ENCODE data around the gene LELP1. TPM values are rescaled to one million over a fixed set of nuclear protein-coding genes. Genes with fewer than 3 reads are reported as not detected.

LELP1 gene
- total RNA-seq, 1 donor from 2014 or later: not detected

DNA sequence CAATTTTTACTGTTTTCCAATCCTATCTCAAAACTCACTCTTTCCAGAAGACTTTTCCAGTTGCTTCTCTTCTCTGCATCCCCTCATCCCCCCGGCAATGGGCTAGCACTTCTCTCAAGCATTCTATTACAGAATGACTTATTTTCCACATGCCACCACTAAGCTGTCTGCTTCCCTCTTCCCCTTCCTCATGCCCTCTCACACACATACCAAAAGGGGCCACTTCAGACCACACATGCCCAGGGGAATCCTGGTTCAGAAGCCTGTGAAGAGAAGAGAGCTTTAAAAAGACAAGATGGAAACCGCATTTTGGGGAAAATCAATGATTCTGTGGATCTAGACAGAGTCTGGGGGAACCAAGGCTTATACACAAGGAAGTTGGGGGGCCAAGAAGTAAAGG, 47.9 kb downstream of the LELP1 start:
- H3K27ac Mint-ChIP-seq (ENCODE audit: unreplicated experiment): no peak overlapping the region
- no peaks in the 10 kb centered on the region for H3K36me3 Mint-ChIP-seq (ENCODE audit: unreplicated experiment)
- TF ChIP-seq, protein P1, sequence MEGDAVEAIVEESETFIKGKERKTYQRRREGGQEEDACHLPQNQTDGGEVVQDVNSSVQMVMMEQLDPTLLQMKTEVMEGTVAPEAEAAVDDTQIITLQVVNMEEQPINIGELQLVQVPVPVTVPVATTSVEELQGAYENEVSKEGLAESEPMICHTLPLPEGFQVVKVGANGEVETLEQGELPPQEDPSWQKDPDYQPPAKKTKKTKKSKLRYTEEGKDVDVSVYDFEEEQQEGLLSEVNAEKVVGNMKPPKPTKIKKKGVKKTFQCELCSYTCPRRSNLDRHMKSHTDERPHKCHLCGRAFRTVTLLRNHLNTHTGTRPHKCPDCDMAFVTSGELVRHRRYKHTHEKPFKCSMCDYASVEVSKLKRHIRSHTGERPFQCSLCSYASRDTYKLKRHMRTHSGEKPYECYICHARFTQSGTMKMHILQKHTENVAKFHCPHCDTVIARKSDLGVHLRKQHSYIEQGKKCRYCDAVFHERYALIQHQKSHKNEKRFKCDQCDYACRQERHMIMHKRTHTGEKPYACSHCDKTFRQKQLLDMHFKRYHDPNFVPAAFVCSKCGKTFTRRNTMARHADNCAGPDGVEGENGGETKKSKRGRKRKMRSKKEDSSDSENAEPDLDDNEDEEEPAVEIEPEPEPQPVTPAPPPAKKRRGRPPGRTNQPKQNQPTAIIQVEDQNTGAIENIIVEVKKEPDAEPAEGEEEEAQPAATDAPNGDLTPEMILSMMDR (IDR thresholded peaks at IDR 0.05): no peak
- H3K4me3 Mint-ChIP-seq (ENCODE audit: unreplicated experiment): no peak overlapping the region
- H3K4me1 Mint-ChIP-seq (ENCODE audit: unreplicated experiment): no peaks in the 10 kb centered on the region
- H3K27me3 Mint-ChIP-seq (ENCODE audit: unreplicated experiment): peaks cover 4% of the 10 kb centered on the region
- DNase-seq (ENCODE audit: extremely low spot score, unreplicated experiment): no peak
- H3K9me3 Mint-ChIP-seq (ENCODE audit: unreplicated experiment): no peaks in the 10 kb centered on the region

- Mint-ChIP-seq H3K4me1 (ENCODE audit: unreplicated experiment) (no peaks in the 10 kb centered on the region), H3K36me3 (ENCODE audit: unreplicated experiment) (no peaks in the 10 kb centered on the region), H3K27me3 (ENCODE audit: unreplicated experiment) (peaks cover 4% of the 10 kb centered on the region), H3K9me3 (ENCODE audit: unreplicated experiment) (no peaks in the 10 kb centered on the region), H3K4me3 (ENCODE audit: unreplicated experiment) (no peak overlapping the region), H3K27ac (ENCODE audit: unreplicated experiment) (no peak overlapping the region)
- TF ChIP-seq, protein P1 (IDR thresholded peaks at IDR 0.05): no peak
- no peak for DNase-seq (ENCODE audit: extremely low spot score, unreplicated experiment)
Measured at GRCh38 chr1:153251562-153251961, 48.3 kb downstream of the LELP1 start.

- H3K4me3 Mint-ChIP-seq (ENCODE audit: unreplicated experiment): no peak overlapping the region
- no peaks in the 10 kb centered on the region for H3K36me3 Mint-ChIP-seq (ENCODE audit: unreplicated experiment)
- no peaks in the 10 kb centered on the region for H3K9me3 Mint-ChIP-seq (ENCODE audit: unreplicated experiment)
- no peaks in the 10 kb centered on the region for H3K4me1 Mint-ChIP-seq (ENCODE audit: unreplicated experiment)
- H3K27me3 Mint-ChIP-seq (ENCODE audit: unreplicated experiment): peaks cover 4% of the 10 kb centered on the region
- H3K27ac Mint-ChIP-seq (ENCODE audit: unreplicated experiment): no peak overlapping the region
- DNase-seq (ENCODE audit: extremely low spot score, unreplicated experiment): no peak
- TF ChIP-seq, protein P1 (IDR thresholded peaks at IDR 0.05): no peak
Measured at GRCh38 chr1:153251988-153252387, 48.8 kb downstream of the LELP1 start.

DNA sequence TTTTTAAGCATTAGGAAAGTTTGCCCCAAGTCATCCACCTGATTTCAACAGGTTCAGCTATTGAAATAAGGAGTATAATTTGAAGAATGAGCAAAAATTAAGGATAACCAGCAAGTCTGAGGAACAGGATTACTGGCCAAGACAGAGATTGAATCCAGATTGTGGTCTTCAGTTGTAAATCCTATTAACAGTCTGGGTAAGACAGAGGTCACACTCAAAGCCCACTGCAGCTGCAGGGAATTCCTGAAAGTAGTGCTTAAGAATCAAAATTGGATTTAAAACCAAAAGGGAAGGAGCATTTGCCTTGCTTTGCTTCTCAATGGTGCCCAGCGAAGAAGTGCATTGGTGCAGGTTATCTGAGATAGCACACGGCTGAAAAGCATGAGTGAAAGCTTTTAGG, 49.8 kb downstream of the LELP1 start:
- Mint-ChIP-seq H3K27ac (ENCODE audit: unreplicated experiment) (no peak overlapping the region), H3K4me1 (ENCODE audit: unreplicated experiment) (no peaks in the 10 kb centered on the region), H3K27me3 (ENCODE audit: unreplicated experiment) (peaks cover 7% of the 10 kb centered on the region), H3K9me3 (ENCODE audit: unreplicated experiment) (no peaks in the 10 kb centered on the region), H3K4me3 (ENCODE audit: unreplicated experiment) (no peak overlapping the region), H3K36me3 (ENCODE audit: unreplicated experiment) (no peaks in the 10 kb centered on the region)
- no peak for DNase-seq (ENCODE audit: extremely low spot score, unreplicated experiment)
- TF ChIP-seq, protein P1 (IDR thresholded peaks at IDR 0.05): no peak

GRCh38 chr1:153253693-153254092, 50.5 kb downstream of the LELP1 start:
- Mint-ChIP-seq H3K27ac (ENCODE audit: unreplicated experiment) (no peak overlapping the region), H3K36me3 (ENCODE audit: unreplicated experiment) (no peaks in the 10 kb centered on the region), H3K27me3 (ENCODE audit: unreplicated experiment) (peaks cover 11% of the 10 kb centered on the region), H3K4me3 (ENCODE audit: unreplicated experiment) (no peak overlapping the region), H3K4me1 (ENCODE audit: unreplicated experiment) (no peaks in the 10 kb centered on the region), H3K9me3 (ENCODE audit: unreplicated experiment) (no peaks in the 10 kb centered on the region)
- DNase-seq (ENCODE audit: extremely low spot score, unreplicated experiment): no peak
- TF ChIP-seq, protein P1 (IDR thresholded peaks at IDR 0.05): no peak

Other genes starting within 250 kb of the LELP1 start
- gene SPRR4, start 232.8 kb upstream of the LELP1 start, total RNA-seq: not detected in 2 replicates
- not detected in 2 replicates for gene SPRR1A, start 219.3 kb upstream of the LELP1 start, total RNA-seq
- gene SPRR3, start 201.7 kb upstream of the LELP1 start, total RNA-seq: not detected in 2 replicates
- gene SPRR1B, start 172.2 kb upstream of the LELP1 start, total RNA-seq: not detected in 2 replicates
- not detected in 2 replicates for gene SPRR2D, start 162.3 kb upstream of the LELP1 start, total RNA-seq
- gene SPRR2A, start 145.9 kb upstream of the LELP1 start, total RNA-seq: not detected in 2 replicates
- not detected in 2 replicates for gene SPRR2B, start 131.8 kb upstream of the LELP1 start, total RNA-seq
- gene SPRR2E, start 108.9 kb upstream of the LELP1 start, total RNA-seq: not detected in 2 replicates
- gene SPRR2F, start 89.9 kb upstream of the LELP1 start, total RNA-seq: not detected in 2 replicates
- not detected in 2 replicates for gene SPRR2G, start 52.5 kb upstream of the LELP1 start, total RNA-seq
- gene PRR9, start 14.2 kb downstream of the LELP1 start, total RNA-seq: not detected in 2 replicates
- not detected in 2 replicates for gene LORICRIN, start 56.3 kb downstream of the LELP1 start, total RNA-seq
- gene PGLYRP3, start 109.5 kb downstream of the LELP1 start, total RNA-seq: not detected in 2 replicates
- not detected in 2 replicates for gene PGLYRP4, start 145.4 kb downstream of the LELP1 start, total RNA-seq
- not detected in 2 replicates for gene S100A9, start 154.4 kb downstream of the LELP1 start, total RNA-seq
- not detected in 2 replicates for gene S100A12, start 172.2 kb downstream of the LELP1 start, total RNA-seq
- gene S100A8, start 187.6 kb downstream of the LELP1 start, total RNA-seq: not detected in 2 replicates
- not detected in 2 replicates for gene S100A7A, start 213.1 kb downstream of the LELP1 start, total RNA-seq

All from osteocyte (in vitro differentiated cells).